ENCODE measurements around the gene TACR2. TPM values are rescaled to one million over a fixed set of nuclear protein-coding genes. Genes with fewer than 3 reads are reported as not detected.

The TACR2 gene
- total RNA-seq, 6 experiments from 2014 or later, result not detected

- TF ChIP-seq CTCF (IDR thresholded peaks at IDR 0.05), result no peak
- peak overlapping the region; percentile 27; the same call in 1 of the 2 replicates for H3K27ac Mint-ChIP-seq
These were observed 41.2 kb downstream of the TACR2 start for GRCh38 chr10:69375307-69376151.

GRCh38 chr10:69374931-69375306 lies 41.8 kb downstream of the TACR2 start:
- H3K27me3 Mint-ChIP-seq (ENCODE audit: insufficient read depth), result peaks cover 3% of the 10 kb centered on the region; the same call in 1 of the 2 replicates
- no peak for TF ChIP-seq CTCF (IDR thresholded peaks at IDR 0.05)
- H3K36me3 Mint-ChIP-seq (ENCODE audit: low read depth), result peaks cover 61% of the 10 kb centered on the region
- H3K4me3 Mint-ChIP-seq, result no peak overlapping the region
- no peak overlapping the region for H3K27ac Mint-ChIP-seq
- DNase-seq, result no peak
- H3K4me1 Mint-ChIP-seq (ENCODE audit: low read depth), result peaks cover 21% of the 10 kb centered on the region
- no peaks in the 10 kb centered on the region for H3K9me3 Mint-ChIP-seq

More at GRCh38 chr10:69375307-69376151, 41.2 kb downstream of the TACR2 start:
- H3K9me3 Mint-ChIP-seq, result no peaks in the 10 kb centered on the region
- H3K4me3 Mint-ChIP-seq, result no peak overlapping the region
- H3K4me1 Mint-ChIP-seq (ENCODE audit: low read depth), result peaks cover 21% of the 10 kb centered on the region
- DNase-seq, result no peak
- H3K27me3 Mint-ChIP-seq (ENCODE audit: insufficient read depth), result peaks cover 5% of the 10 kb centered on the region; the same call in 1 of the 2 replicates
- H3K36me3 Mint-ChIP-seq (ENCODE audit: low read depth), result peaks cover 61% of the 10 kb centered on the region

GRCh38 chr10:69374242-69374641 lies 42.5 kb downstream of the TACR2 start:
- DNase-seq, result no peak
- Mint-ChIP-seq H3K4me1 (ENCODE audit: low read depth) (peaks cover 21% of the 10 kb centered on the region), H3K27me3 (ENCODE audit: insufficient read depth) (peaks cover 2% of the 10 kb centered on the region; the same call in 1 of the 2 replicates), H3K36me3 (ENCODE audit: low read depth) (peaks cover 62% of the 10 kb centered on the region), H3K27ac (no peak overlapping the region; the same call in 1 of the 2 replicates), H3K9me3 (no peaks in the 10 kb centered on the region), H3K4me3 (no peak overlapping the region)
- TF ChIP-seq CTCF (IDR thresholded peaks at IDR 0.05), result no peak

GRCh38 chr10:69372126-69372980 lies 44.4 kb downstream of the TACR2 start:
- no peak for DNase-seq

More at GRCh38 chr10:69372126-69372980, 44.4 kb downstream of the TACR2 start:
- H3K36me3 Mint-ChIP-seq (ENCODE audit: low read depth), result peaks cover 52% of the 10 kb centered on the region
- no peaks in the 10 kb centered on the region for H3K9me3 Mint-ChIP-seq
- H3K4me1 Mint-ChIP-seq (ENCODE audit: low read depth), result peaks cover 21% of the 10 kb centered on the region
- TF ChIP-seq CTCF (IDR thresholded peaks at IDR 0.05), result no peak
- no peak overlapping the region for H3K4me3 Mint-ChIP-seq
- H3K27me3 Mint-ChIP-seq (ENCODE audit: insufficient read depth), result peaks cover 2% of the 10 kb centered on the region; the same call in 1 of the 2 replicates
- peak overlapping the region; percentile 1; the same call in 1 of the 2 replicates for H3K27ac Mint-ChIP-seq
